NB4 (cell line): ENCODE data around the gene F13A1.

Experiments used
- DNase-seq: peaks from one replicate; pipeline ENCODE4 v3.0.0; 2010; ENCODE audit warnings: low read depth
- H3K4me3 ChIP-seq: one replicate; pipeline ENCODE4 v1.5.1; 2011; ENCODE audit warnings: mild to moderate bottlenecking, low read depth, low read length, moderate library complexity
- MAX ChIP-seq: IDR thresholded peaks from 2 replicates; pipeline ENCODE4 v1.6.1; 2011; ENCODE audit warnings: low read depth, low read length
- MYC ChIP-seq: IDR thresholded peaks from 2 replicates; pipeline ENCODE4 v1.6.1; 2011; ENCODE audit warnings: low read depth, low read length
- POLR2A ChIP-seq: IDR thresholded peaks from 2 replicates; pipeline ENCODE4 v1.6.1; 2011; ENCODE audit warnings: mild to moderate bottlenecking; ENCODE audit not compliant: insufficient read length; ENCODE audit errors: extremely low read depth
- TF ChIP-seq, protein P1 (sequence below): IDR thresholded peaks from one replicate; pipeline ENCODE4 v1.5.1; 2012; ENCODE audit warnings: low read depth, low read length

The F13A1 gene

DNA sequence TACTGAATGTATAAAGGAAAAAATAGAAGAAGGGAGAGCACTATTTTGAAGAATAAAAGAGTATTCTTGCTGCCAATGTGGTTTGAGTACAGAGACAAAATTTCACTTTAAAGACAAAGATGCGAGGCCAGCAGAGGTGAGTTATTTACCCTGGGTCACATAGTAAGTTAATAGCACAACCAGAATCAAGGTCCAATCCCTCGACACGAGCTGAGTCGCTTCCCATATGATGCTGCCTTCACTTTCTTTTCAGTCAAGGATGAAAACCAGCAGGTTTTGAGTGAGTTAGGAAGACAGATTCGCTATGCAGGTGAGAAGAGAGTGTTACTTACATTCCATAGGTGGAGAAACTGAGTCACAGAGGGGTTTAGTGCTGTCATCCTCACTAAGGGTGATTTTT lies 75.8 kb downstream of the F13A1 start:
- H3K4me3 ChIP-seq, result no peak overlapping the region
- DNase-seq, result no peak
- TF ChIP-seq MYC (no peak), POLR2A (no peak), MAX (no peak)
- TF ChIP-seq, protein P1, sequence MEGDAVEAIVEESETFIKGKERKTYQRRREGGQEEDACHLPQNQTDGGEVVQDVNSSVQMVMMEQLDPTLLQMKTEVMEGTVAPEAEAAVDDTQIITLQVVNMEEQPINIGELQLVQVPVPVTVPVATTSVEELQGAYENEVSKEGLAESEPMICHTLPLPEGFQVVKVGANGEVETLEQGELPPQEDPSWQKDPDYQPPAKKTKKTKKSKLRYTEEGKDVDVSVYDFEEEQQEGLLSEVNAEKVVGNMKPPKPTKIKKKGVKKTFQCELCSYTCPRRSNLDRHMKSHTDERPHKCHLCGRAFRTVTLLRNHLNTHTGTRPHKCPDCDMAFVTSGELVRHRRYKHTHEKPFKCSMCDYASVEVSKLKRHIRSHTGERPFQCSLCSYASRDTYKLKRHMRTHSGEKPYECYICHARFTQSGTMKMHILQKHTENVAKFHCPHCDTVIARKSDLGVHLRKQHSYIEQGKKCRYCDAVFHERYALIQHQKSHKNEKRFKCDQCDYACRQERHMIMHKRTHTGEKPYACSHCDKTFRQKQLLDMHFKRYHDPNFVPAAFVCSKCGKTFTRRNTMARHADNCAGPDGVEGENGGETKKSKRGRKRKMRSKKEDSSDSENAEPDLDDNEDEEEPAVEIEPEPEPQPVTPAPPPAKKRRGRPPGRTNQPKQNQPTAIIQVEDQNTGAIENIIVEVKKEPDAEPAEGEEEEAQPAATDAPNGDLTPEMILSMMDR, result no peak

DNA sequence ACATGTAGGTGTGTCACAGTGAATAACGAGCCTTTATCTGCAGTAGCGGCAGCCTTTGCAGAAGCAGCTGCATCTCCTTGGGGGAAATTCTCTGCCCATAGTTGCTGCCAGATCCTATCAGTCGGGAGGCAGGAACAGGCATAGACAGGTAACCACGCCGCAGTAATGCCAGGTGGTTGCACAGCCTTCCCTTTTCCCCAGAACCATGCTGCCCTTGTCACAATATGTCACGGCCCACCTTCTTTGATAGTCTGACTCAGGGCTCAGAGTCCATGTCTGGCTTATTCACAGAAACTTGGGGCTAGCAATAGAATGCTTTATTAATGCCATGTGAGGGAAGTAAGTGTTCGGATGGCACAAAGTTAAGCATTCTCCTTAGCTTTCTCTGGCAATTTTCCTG lies 76.6 kb downstream of the F13A1 start:
- no peak overlapping the region for H3K4me3 ChIP-seq
- no peak for DNase-seq
- TF ChIP-seq MAX (no peak), POLR2A (no peak), MYC (no peak)
- TF ChIP-seq, protein P1, result no peak

- TF ChIP-seq, protein P1, result no peak
- DNase-seq, result no peak
Measured at GRCh38 chr6:6239598-6240581, 80.6 kb downstream of the F13A1 start.

DNA sequence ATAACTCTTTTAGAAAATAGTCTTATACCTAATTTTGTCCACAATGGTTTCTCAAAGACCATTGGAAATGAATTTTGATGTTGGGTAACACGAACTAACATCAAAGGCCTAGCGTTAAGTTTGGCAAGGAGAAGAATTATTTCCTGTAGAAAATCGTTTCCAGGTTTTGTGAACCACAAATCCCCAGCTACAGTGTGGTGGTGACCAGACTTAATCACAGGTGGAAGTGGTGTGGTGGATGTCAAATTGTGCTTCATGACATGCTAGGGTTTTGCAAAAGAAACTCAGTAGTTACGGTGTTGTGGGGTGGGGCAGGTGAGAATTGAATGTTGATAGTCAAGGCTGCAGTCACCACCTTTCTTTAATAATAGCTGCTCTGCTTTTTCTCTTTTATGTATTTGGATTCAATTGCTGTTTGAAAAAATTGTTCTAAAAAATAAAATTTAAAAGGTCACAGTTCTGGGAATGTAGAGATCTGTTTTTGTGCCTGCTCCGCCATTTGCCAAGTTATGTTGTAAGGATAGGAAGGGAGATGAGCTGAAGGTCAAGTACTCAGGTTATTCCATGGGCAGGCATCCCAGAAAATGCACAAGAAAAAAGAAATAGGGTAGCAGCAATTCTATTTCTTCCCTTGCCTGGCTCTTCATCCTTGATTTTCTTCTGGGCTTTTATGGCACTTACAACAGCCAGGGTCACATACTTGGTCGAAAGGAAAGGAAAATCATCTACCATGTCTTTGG lies 83.6 kb downstream of the F13A1 start:
- no peak for DNase-seq
- no peak overlapping the region for H3K4me3 ChIP-seq
- TF ChIP-seq MAX (no peak), MYC (no peak)
- TF ChIP-seq, protein P1, result no peak

More at GRCh38 chr6:6239598-6240581, 80.6 kb downstream of the F13A1 start:
- no peak overlapping the region for H3K4me3 ChIP-seq

GRCh38 chr6:6235786-6236185 lies 84.7 kb downstream of the F13A1 start:
- DNase-seq, result no peak
- no peak overlapping the region for H3K4me3 ChIP-seq
- no peak for TF ChIP-seq MAX

DNA sequence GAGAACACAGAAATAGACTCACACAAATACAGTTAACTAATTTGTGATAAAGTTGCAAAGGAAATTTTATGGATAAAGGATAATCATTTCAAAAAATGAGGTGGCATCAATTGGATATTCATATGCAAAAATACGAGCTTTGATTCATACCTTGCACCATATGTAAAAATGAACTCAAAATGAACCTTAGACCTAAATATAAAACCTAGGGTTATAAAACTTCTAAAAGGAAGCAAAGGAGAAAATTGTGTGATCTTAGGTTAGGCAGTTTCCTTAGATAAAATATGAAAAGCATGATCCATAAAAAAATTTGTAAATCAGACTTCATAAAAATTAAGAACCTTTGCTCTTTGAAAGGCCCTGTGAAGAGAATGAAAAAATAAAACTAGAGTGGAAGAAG lies 85.5 kb downstream of the F13A1 start:
- no peak for DNase-seq
- TF ChIP-seq, protein P1, result no peak
- TF ChIP-seq MYC, result no peak
- no peak for TF ChIP-seq MAX
- no peak for TF ChIP-seq POLR2A
- no peak overlapping the region for H3K4me3 ChIP-seq
